Stimulated activated CD8-positive, alpha-beta memory T cell treated with anti-CD3 and anti-CD28 coated beads, Interleukin-4, amount 100 ng/mL, for 1 hour (primary cell): Measurements from ENCODE around the gene R3HDM4.
"Not testable (repeated sequence)": the region's sequence is repeated elsewhere in the genome, so short reads cannot be mapped to it uniquely, and the experiment has no call there.

Experiments
- DNase-seq, 2 donors: peaks; one replicate each; pipeline ENCODE4 v3.0.0-alpha.2; 2020; ENCODE audit warnings: low read depth in 2 of 2, low spot score in 1 of 2

R3HDM4 gene

GRCh38 chr19:913080-913748 is at the start of gene R3HDM4:
R3HDM4 (minus strand) TSS chr19:913219; CDS start chr19:913157, 62 bp downstream.
- DNase-seq: peak; percentile 68 to 76

GRCh38 chr19:961866-962620 is 49.0 kb upstream of the R3HDM4 start:
- no peak for DNase-seq

GRCh38 chr19:960601-960938 is 47.6 kb upstream of the R3HDM4 start:
- no peak for DNase-seq

GRCh38 chr19:960020-960419 is 47.0 kb upstream of the R3HDM4 start:
- no peak for DNase-seq

- DNase-seq: no peak
These were observed 46.2 kb upstream of the R3HDM4 start for GRCh38 chr19:958967-959855.

GRCh38 chr19:957578-957977 is 44.6 kb upstream of the R3HDM4 start:
- DNase-seq: not testable (repeated sequence)

GRCh38 chr19:956766-957440 is 43.9 kb upstream of the R3HDM4 start:
- no peak for DNase-seq

GRCh38 chr19:955803-956765 is 43.1 kb upstream of the R3HDM4 start:
- DNase-seq: no peak

GRCh38 chr19:954672-955494 is 41.9 kb upstream of the R3HDM4 start:
- no peak for DNase-seq

GRCh38 chr19:954272-954671 is 41.3 kb upstream of the R3HDM4 start:
- DNase-seq: no peak

GRCh38 chr19:953445-954271 is 40.6 kb upstream of the R3HDM4 start:
- DNase-seq: no peak

GRCh38 chr19:952680-953444 is 39.8 kb upstream of the R3HDM4 start:
- DNase-seq: no peak

- no peak for DNase-seq
These were observed 39.1 kb upstream of the R3HDM4 start for GRCh38 chr19:952049-952679.

- no peak for DNase-seq
These were observed 37.5 kb upstream of the R3HDM4 start for GRCh38 chr19:950352-951066.

- no peak for DNase-seq
These were observed 36.0 kb upstream of the R3HDM4 start for GRCh38 chr19:948842-949496.
